H1 (cell line): ENCODE measurements around the gene FAM204A. TPM values are rescaled to one million over a fixed set of nuclear protein-coding genes. Genes with fewer than 3 reads are reported as not detected.

Experiments used
- CTCF ChIA-PET: fragments of 300-600 bp; sonication (Branson Sonifier 250); formaldehyde crosslinking; loops from one replicate; lab custom pipeline; 2021; ENCODE audit not compliant: partially characterized antibody; lab: Charles Lee
- POLR2A ChIA-PET: fragments of 300-600 bp; sonication (Branson Sonifier 250); formaldehyde crosslinking; loops from one replicate; lab custom pipeline; 2021; ENCODE audit warnings: inconsistent platforms; ENCODE audit not compliant: partially characterized antibody; lab: Charles Lee
- DNase-seq, 2 experiments: peaks; one replicate each; pipeline versions ENCODE4 v3.0.0 to v3.0.0-alpha.2; 2010 to 2022; ENCODE audit warnings: low spot score in 2 of 2, low read depth in 1 of 2, mixed read lengths in 1 of 2
- FAIRE-seq: peaks from 2 replicates; lab custom pipeline; 2011; peaks lifted over from hg19 to GRCh38; lab: Jason Lieb, UNC
- H2AFZ ChIP-seq: 2 replicates; pipeline ENCODE4 v1.8.1; 2012; ENCODE audit warnings: low read length, inconsistent platforms
- H2AK5ac ChIP-seq: 2 replicates; pipeline ENCODE4 v1.6.1; 2013; ENCODE audit warnings: low read depth, low read length
- H2BK120ac ChIP-seq: replicated peaks from 2 replicates; pipeline ENCODE3; 2013; ENCODE audit warnings: low read depth, low read length, inconsistent platforms
- H2BK12ac ChIP-seq: 2 replicates; pipeline ENCODE4 v1.6.1; 2013; ENCODE audit warnings: low read depth, low read length
- H2BK15ac ChIP-seq: 2 replicates; pipeline ENCODE4 v1.6.1; 2013; ENCODE audit warnings: low read length
- H2BK20ac ChIP-seq: 2 replicates; pipeline ENCODE4 v1.6.1; 2013; ENCODE audit warnings: low read length
- H2BK5ac ChIP-seq: 2 replicates; pipeline ENCODE4 v1.6.1; 2013; ENCODE audit warnings: low read depth, low read length
- H3K14ac ChIP-seq: 2 replicates; pipeline ENCODE4 v1.6.1; 2013; ENCODE audit warnings: inconsistent platforms; ENCODE audit not compliant: insufficient read length
- H3K18ac ChIP-seq: 2 replicates; pipeline ENCODE4 v1.6.1; 2013; ENCODE audit warnings: low read length; ENCODE audit errors: extremely low read depth
- H3K23ac ChIP-seq: 2 replicates; pipeline ENCODE4 v1.6.1; 2013; ENCODE audit warnings: inconsistent platforms; ENCODE audit not compliant: insufficient read length
- H3K23me2 ChIP-seq: 2 replicates; pipeline ENCODE4 v1.6.1; 2013; ENCODE audit warnings: low read depth, low read length
- H3K27ac ChIP-seq: 2 replicates; pipeline ENCODE4 v1.6.1; 2011; ENCODE audit warnings: low read depth, low read length, inconsistent platforms
- H3K27me3 ChIP-seq, 4 experiments: replicated peaks in 1 of 4; 1 replicate in 1 of 4; 2 replicates in 3 of 4; pipeline versions ENCODE4 v1.6.1 to v1.8.1; 2011 to 2013; ENCODE audit warnings: low read length in 3 of 4, mild to moderate bottlenecking in 3 of 4, inconsistent platforms in 2 of 4, mixed read lengths in 2 of 4, moderate library complexity in 1 of 4; ENCODE audit not compliant: control insufficient read depth in 3 of 4, insufficient read depth in 3 of 4; ENCODE audit errors: extremely low read depth in 1 of 4
- H3K36me3 ChIP-seq, 4 experiments: 2 replicates each; pipeline versions ENCODE4 v1.6.1 to v1.8.1; 2011 to 2013; ENCODE audit warnings: mild to moderate bottlenecking in 4 of 4, low read length in 3 of 4, moderate library complexity in 2 of 4, control low read depth in 1 of 4, inconsistent platforms in 1 of 4; ENCODE audit not compliant: insufficient read depth in 4 of 4, control insufficient read depth in 2 of 4
- H3K4ac ChIP-seq: replicated peaks from 2 replicates; pipeline ENCODE3; 2013; ENCODE audit warnings: low read length, low read depth, mixed read lengths, inconsistent platforms; ENCODE audit not compliant: insufficient read length
- H3K4me1 ChIP-seq, 4 experiments: replicated peaks in 1 of 4; 1 replicate in 1 of 4; 2 replicates in 3 of 4; pipeline versions ENCODE4 v1.6.1 to v1.8.1; 2011 to 2013; ENCODE audit warnings: low read length in 3 of 4, inconsistent platforms in 2 of 4, mixed read lengths in 1 of 4; ENCODE audit not compliant: insufficient read depth in 4 of 4, control insufficient read depth in 3 of 4
- H3K4me2 ChIP-seq, 2 experiments: 2 replicates each; pipeline versions ENCODE4 v1.6.1 to v1.8.1; 2011 to 2013; ENCODE audit warnings: low read depth in 2 of 2, low read length in 2 of 2, control low read depth in 1 of 2, inconsistent platforms in 1 of 2, mild to moderate bottlenecking in 1 of 2; ENCODE audit not compliant: insufficient read depth in 1 of 2
- H3K4me3 ChIP-seq, 4 experiments: fragments of 200-600, 300-600 bp in 1 of 4; sonication (generic), shearing (Covaris generic), sonication (Bioruptor Twin) in 1 of 4; 2 replicates each; pipeline versions ENCODE4 v1.5.1 to v1.8.1; 2011 to 2016; ENCODE audit warnings: low read length in 4 of 4, low read depth in 3 of 4, control low read depth in 2 of 4, inconsistent platforms in 2 of 4, mild to moderate bottlenecking in 2 of 4, mixed read lengths in 1 of 4, moderate library complexity in 1 of 4; ENCODE audit not compliant: insufficient read depth in 2 of 4; ENCODE audit errors: extremely low read depth in 1 of 4
- H3K56ac ChIP-seq: replicated peaks from 2 replicates; pipeline ENCODE3; 2013; ENCODE audit warnings: low read depth, mild to moderate bottlenecking, mixed read lengths, low read length, inconsistent platforms; ENCODE audit not compliant: insufficient read length
- H3K79me1 ChIP-seq: 2 replicates; pipeline ENCODE4 v1.6.1; 2013; ENCODE audit warnings: low read depth, low read length, control low read depth
- H3K79me2 ChIP-seq, 2 experiments: 2 replicates each; pipeline versions ENCODE4 v1.6.1 to v1.8.1; 2012 to 2013; ENCODE audit warnings: low read length in 2 of 2, mild to moderate bottlenecking in 2 of 2, inconsistent platforms in 1 of 2; ENCODE audit not compliant: insufficient read depth in 2 of 2, control insufficient read depth in 1 of 2
- H3K9ac ChIP-seq, 4 experiments: replicated peaks in 1 of 4; 1 replicate in 1 of 4; 2 replicates in 3 of 4; pipeline versions ENCODE4 v1.6.1 to v1.8.1; 2011 to 2013; ENCODE audit warnings: low read depth in 3 of 4, low read length in 3 of 4, control low read depth in 2 of 4, mild to moderate bottlenecking in 2 of 4, moderate library complexity in 2 of 4, inconsistent platforms in 1 of 4; ENCODE audit errors: extremely low read depth in 1 of 4
- H3K9me3 ChIP-seq, 2 experiments: 2 replicates each; pipeline versions ENCODE4 v1.6.1 to v1.8.1; 2012 to 2013; ENCODE audit warnings: mild to moderate bottlenecking in 2 of 2, moderate library complexity in 2 of 2, control low read depth in 1 of 2, inconsistent platforms in 1 of 2, low read depth in 1 of 2, low read length in 1 of 2, mixed read lengths in 1 of 2; ENCODE audit not compliant: insufficient read depth in 2 of 2
- H4K20me1 ChIP-seq, 2 experiments: replicated peaks in 1 of 2; 2 replicates each; pipeline versions ENCODE3 to v1.8.1; 2011 to 2013; ENCODE audit warnings: inconsistent platforms in 2 of 2, low read length in 2 of 2, mild to moderate bottlenecking in 1 of 2; ENCODE audit not compliant: insufficient read depth in 2 of 2, control insufficient read depth in 1 of 2
- H4K5ac ChIP-seq: 2 replicates; pipeline ENCODE4 v1.6.1; 2013; ENCODE audit warnings: low read length, low read depth, mixed read lengths, inconsistent platforms; ENCODE audit not compliant: insufficient read length
- H4K8ac ChIP-seq: 2 replicates; pipeline ENCODE4 v1.8.0; 2013; ENCODE audit warnings: mild to moderate bottlenecking, moderate library complexity, low read length, inconsistent platforms; ENCODE audit not compliant: insufficient read depth; ENCODE audit errors: extremely low read depth
- H4K91ac ChIP-seq: replicated peaks from 2 replicates; pipeline ENCODE3; 2013; ENCODE audit warnings: low read length, mixed read lengths, inconsistent platforms; ENCODE audit not compliant: insufficient read length
- ATF3 ChIP-seq: IDR thresholded peaks from 2 replicates; pipeline ENCODE4 v1.6.1; 2011; ENCODE audit warnings: low read depth, mild to moderate bottlenecking, low read length; ENCODE audit not compliant: insufficient read depth
- POLR2AphosphoS5 ChIP-seq: IDR thresholded peaks from 2 replicates; pipeline ENCODE4 v1.6.1; 2011; ENCODE audit warnings: low read depth, low read length
- RAD21 ChIP-seq, 2 experiments: IDR thresholded peaks in 1 of 2; conservative IDR thresholded peaks in 1 of 2; 2 replicates each; pipeline ENCODE4 v1.6.1; 2011; ENCODE audit warnings: low read depth in 2 of 2, low read length in 2 of 2, improper control_type of control experiment in 1 of 2, inconsistent platforms in 1 of 2, mild to moderate bottlenecking in 1 of 2, moderate library complexity in 1 of 2
- SP1 ChIP-seq: IDR thresholded peaks from 2 replicates; pipeline ENCODE4 v1.6.1; 2011; ENCODE audit warnings: low read depth, low read length
- TBP ChIP-seq: IDR thresholded peaks from 2 replicates; pipeline ENCODE4 v1.6.1; 2011; ENCODE audit warnings: low read depth, low read length, improper control_type of control experiment
- TEAD4 ChIP-seq: IDR thresholded peaks from 2 replicates; pipeline ENCODE4 v1.6.1; 2012; ENCODE audit warnings: low read depth, low read length, inconsistent platforms, mixed read lengths
- polyA plus RNA-seq, 7 experiments: library from polyadenylated mRNA; depleted of rRNA in 3 of 7; stranded (reverse) in 5 of 7; unstranded in 2 of 7; fragments of >200 nt in 5 of 7; fragments of 200-250 nt in 2 of 7; gene quantifications; 1 replicate in 5 of 7; 2 replicates in 1 of 7; 4 replicates in 1 of 7; pipeline versions ENCODE4 v1.2.1 to v1.2.3, GENCODE V29; 2011 to 2013; ENCODE audit warnings: missing spikeins in 2 of 7, mixed read lengths in 2 of 7
- total RNA-seq: library from RNA; stranded (reverse); fragmentation: NEBNext Ultra II Directional; extraction: Animal tissue kit (Norgen Biotek cat#: 25700); gene quantifications from 2 replicates; pipeline ENCODE4 v1.2.1, GENCODE V29; 2021

Gene FAM204A
- total and polyA plus RNA-seq, 2 of the 8 experiments (the other 6 are each of a cell fraction or from before 2014, with no cell fraction given): 4.9 to 37.4 TPM

DNA sequence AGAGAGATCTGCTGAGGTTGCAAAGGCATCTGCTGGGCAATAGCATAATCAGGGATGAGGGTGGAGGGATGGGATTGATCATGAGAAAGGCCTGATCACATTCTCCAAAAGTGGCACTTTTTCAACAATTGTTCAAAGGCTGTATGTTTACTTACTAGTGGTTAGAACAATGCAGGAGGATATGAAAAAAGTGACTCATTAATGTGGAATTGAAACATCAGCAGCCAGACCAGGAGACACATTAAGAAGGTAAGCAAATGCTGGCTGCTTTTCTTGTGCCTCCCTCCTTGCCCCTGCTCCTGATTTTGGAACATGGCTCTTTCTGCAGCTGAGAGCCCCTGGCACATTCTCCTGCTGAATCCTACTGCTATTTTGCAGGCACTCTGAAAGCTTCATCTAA, 63.5 kb downstream of the FAM204A start:
- H4K5ac ChIP-seq: no peak overlapping the region
- no peak overlapping the region for H3K4me2 ChIP-seq
- H2BK120ac ChIP-seq: no peak overlapping the region
- no peak overlapping the region for H2BK5ac ChIP-seq
- H2BK20ac ChIP-seq: no peak overlapping the region
- H3K4me1 ChIP-seq: no peaks in the 10 kb centered on the region
- no peak overlapping the region for H3K23ac ChIP-seq
- no peak overlapping the region for H3K4me3 ChIP-seq
- H3K23me2 ChIP-seq: peaks cover 7% of the 10 kb centered on the region
- no peak overlapping the region for H3K18ac ChIP-seq
- no peak overlapping the region for H2BK12ac ChIP-seq
- DNase-seq (no peak), FAIRE-seq (no peak)
- peaks cover 0 to 3% of the 10 kb centered on the region in 2 experiments for H4K20me1 ChIP-seq
- no peak overlapping the region for H4K8ac ChIP-seq
- H2AFZ ChIP-seq: no peak overlapping the region
- no peak overlapping the region for H2BK15ac ChIP-seq
- H3K9me3 ChIP-seq: peaks cover 0 to 6% of the 10 kb centered on the region in 2 experiments; a peak in 2 of 4 replicates
- H3K27ac ChIP-seq: no peak overlapping the region
- CTCF ChIA-PET: no interaction called here
- H3K14ac ChIP-seq: no peak overlapping the region
- no peaks in the 10 kb centered on the region for H3K27me3 ChIP-seq
- POLR2A ChIA-PET: no interaction called here
- no peaks in the 10 kb centered on the region for H3K79me2 ChIP-seq
- H3K36me3 ChIP-seq: no peaks in the 10 kb centered on the region
- H3K56ac ChIP-seq: no peak overlapping the region
- no peak overlapping the region for H3K9ac ChIP-seq
- no peak overlapping the region for H4K91ac ChIP-seq
- no peak overlapping the region for H2AK5ac ChIP-seq
- no peak overlapping the region for H3K4ac ChIP-seq
- H3K79me1 ChIP-seq: no peaks in the 10 kb centered on the region
- no peak for TF ChIP-seq TEAD4
- no peak for TF ChIP-seq ATF3
- TF ChIP-seq SP1: no peak
- no peak for TF ChIP-seq TBP
- TF ChIP-seq RAD21 (IDR thresholded peaks at IDR 0.05 in 1 of 2, conservative IDR thresholded peaks at IDR 0.05 in 1 of 2; ENCODE audit: low read depth in 2 of 2, low read length in 2 of 2): no peak
- TF ChIP-seq POLR2AphosphoS5: no peak
